Measurements from ENCODE around the gene TESK1. TPM values are rescaled to one million over a fixed set of nuclear protein-coding genes. Genes with fewer than 3 reads are reported as not detected.
A peak's percentile ranks its signal among the peaks of the same experiment; 100 is the strongest.

The TESK1 gene
- 10 to 100 TPM; 36.9 to 61.9 (median 43.6) TPM for total RNA-seq

DNA sequence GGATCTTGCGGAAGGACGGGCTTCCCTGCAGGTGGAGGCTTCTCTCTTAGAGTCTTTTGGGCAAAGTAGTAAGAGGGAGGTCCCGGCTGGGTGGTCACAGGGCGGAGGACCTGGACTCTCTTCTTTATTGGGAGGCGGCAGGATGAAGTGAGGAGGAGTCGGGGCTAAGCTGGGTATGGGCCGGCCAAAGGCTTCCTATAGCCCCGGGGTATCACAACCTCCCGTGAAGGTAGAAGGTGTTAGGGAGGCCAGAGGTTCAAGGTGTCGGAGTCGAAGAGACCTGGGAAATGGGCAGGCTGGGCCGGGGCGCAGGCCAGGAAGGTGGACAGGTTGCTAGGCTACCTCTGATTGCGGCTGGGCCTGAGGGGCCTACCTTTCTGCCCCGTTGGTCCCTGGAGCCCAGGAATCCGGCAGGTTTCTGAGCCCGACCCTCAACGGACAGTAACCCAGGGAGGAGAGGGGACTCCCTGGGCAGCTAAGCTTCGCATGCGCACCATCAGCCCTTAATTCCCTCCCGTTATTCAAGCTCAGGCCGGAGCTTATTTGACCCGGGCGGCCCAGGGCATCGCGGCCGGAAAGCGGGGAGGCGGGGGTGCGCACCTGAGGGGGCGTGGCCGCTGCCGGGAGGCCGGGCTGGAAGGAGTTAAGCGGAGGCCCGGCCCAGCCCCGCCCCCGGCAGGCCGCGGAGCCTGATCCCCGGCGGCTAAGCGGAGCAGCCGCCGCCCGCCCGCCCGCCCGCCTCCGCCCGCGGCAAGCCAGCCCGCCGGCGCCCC lies at the start of gene TESK1:
Gene TESK1, plus strand, starts transcription at position 685 of the 773 bp plus-strand sequence. CDS start 358 bp downstream, outside the sequence.
- H3K4me1 ChIP-seq: peaks cover 18 to 37% (median 25%) of the 10 kb centered on the region in 4 donors
- TF ChIP-seq EP300 (IDR thresholded peaks at IDR 0.05) (no peak), POLR2AphosphoS5 (IDR thresholded peaks at IDR 0.05) (peak in 1 of 2 donors; percentile 46), POLR2A (IDR thresholded peaks at IDR 0.05) (no peak)
- TF ChIP-seq, protein P1, sequence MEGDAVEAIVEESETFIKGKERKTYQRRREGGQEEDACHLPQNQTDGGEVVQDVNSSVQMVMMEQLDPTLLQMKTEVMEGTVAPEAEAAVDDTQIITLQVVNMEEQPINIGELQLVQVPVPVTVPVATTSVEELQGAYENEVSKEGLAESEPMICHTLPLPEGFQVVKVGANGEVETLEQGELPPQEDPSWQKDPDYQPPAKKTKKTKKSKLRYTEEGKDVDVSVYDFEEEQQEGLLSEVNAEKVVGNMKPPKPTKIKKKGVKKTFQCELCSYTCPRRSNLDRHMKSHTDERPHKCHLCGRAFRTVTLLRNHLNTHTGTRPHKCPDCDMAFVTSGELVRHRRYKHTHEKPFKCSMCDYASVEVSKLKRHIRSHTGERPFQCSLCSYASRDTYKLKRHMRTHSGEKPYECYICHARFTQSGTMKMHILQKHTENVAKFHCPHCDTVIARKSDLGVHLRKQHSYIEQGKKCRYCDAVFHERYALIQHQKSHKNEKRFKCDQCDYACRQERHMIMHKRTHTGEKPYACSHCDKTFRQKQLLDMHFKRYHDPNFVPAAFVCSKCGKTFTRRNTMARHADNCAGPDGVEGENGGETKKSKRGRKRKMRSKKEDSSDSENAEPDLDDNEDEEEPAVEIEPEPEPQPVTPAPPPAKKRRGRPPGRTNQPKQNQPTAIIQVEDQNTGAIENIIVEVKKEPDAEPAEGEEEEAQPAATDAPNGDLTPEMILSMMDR (IDR thresholded peaks at IDR 0.05): no peak
- peaks cover 16 to 25% (median 22%) of the 10 kb centered on the region in 4 donors for H3K36me3 ChIP-seq
- no peaks in the 10 kb centered on the region for H3K9me3 ChIP-seq
- peak within 1 kb of the TSS; percentile 85 to 95 (median 89) for H3K27ac ChIP-seq
- no peaks in the 10 kb centered on the region for H3K27me3 ChIP-seq
- DNase-seq (peak; percentile 83 to 97), ATAC-seq (ENCODE audit: low FRiP score in 2 of 2) (peak; percentile 72 to 75)
- peak within 1 kb of the TSS; percentile 37 to 99 (median 94) for H3K4me3 ChIP-seq
- WGBS, 2 donors: 0% methylated on average over 16 to 31 of the region's 55 CpGs

DNA sequence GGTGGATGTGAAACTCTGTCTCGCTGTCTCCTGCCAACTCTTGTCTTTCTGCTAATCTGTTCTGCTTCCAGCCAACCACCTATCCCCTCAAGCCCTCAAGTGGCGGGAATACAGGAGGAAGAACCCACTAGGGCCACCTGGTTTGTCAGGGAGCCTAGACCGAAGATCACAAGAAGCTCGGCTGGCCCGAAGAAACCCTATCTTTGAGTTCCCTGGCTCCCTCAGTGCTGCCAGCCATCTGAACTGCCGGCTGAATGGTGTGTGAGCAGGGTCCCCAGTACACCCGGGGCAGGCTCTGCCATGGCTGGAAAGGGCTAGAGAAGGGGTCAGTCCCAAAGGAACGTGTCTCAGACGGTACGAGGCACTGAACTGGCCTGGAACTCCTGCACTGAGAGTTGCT lies 49.2 kb upstream of the TESK1 start:
- Histone ChIP-seq H3K27me3 (no peaks in the 10 kb centered on the region), H3K36me3 (peaks cover 5 to 63% (median 50%) of the 10 kb centered on the region in 4 donors), H3K9me3 (no peaks in the 10 kb centered on the region), H3K4me3 (no peak overlapping the region), H3K27ac (no peak overlapping the region), H3K4me1 (peaks cover 6 to 9% (median 7%) of the 10 kb centered on the region in 4 donors)
- TF ChIP-seq EP300 (IDR thresholded peaks at IDR 0.05) (no peak), POLR2AphosphoS5 (IDR thresholded peaks at IDR 0.05) (no peak), POLR2A (IDR thresholded peaks at IDR 0.05) (no peak)
- TF ChIP-seq, protein P1 (IDR thresholded peaks at IDR 0.05): no peak
- 80 to 94% methylated on average over 8 to 10 of the region's 10 CpGs for WGBS, 2 donors
- DNase-seq (no peak), ATAC-seq (ENCODE audit: low FRiP score in 2 of 2) (no peak)

- DNase-seq (no peak), ATAC-seq (ENCODE audit: low FRiP score in 2 of 2) (no peak)
- TF ChIP-seq POLR2AphosphoS5 (IDR thresholded peaks at IDR 0.05) (no peak), POLR2A (IDR thresholded peaks at IDR 0.05) (no peak), EP300 (IDR thresholded peaks at IDR 0.05) (no peak)
- TF ChIP-seq, protein P1 (IDR thresholded peaks at IDR 0.05): no peak
- H3K27ac ChIP-seq: no peak overlapping the region
- 90 to 94% methylated on average over 3 of the region's 3 CpGs for WGBS, 2 donors
- H3K27me3 ChIP-seq: no peaks in the 10 kb centered on the region
- peaks cover 5 to 70% (median 54%) of the 10 kb centered on the region in 4 donors for H3K36me3 ChIP-seq
- peaks cover 6 to 9% (median 7%) of the 10 kb centered on the region in 4 donors for H3K4me1 ChIP-seq
- H3K4me3 ChIP-seq: no peak overlapping the region
- no peaks in the 10 kb centered on the region for H3K9me3 ChIP-seq
Measured at GRCh38 chr9:35556776-35557175, 48.3 kb upstream of the TESK1 start.

DNA sequence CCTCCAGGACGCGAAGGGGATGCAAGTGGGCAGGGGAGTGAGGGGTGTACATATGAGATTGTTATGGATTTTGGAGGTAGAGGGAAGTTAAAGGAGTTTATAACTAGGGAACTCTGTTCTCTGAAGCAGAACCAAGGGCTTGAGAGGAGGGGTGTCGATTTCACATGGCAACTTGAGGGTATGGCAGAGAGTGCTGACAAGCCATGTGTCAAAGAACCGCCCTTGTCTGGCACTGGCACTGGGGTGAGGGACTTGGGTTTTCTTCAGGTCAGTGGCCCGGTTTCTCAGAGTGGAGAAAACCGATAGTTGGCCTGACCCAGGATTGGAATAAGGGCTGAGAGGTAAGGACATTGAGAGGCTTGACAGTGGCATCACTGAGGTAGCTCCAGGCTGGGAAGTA lies 47.7 kb upstream of the TESK1 start:
- H3K4me1 ChIP-seq: peaks cover 6 to 9% (median 7%) of the 10 kb centered on the region in 4 donors
- TF ChIP-seq POLR2AphosphoS5 (IDR thresholded peaks at IDR 0.05): no peak
- TF ChIP-seq EP300 (IDR thresholded peaks at IDR 0.05): no peak
- TF ChIP-seq, protein P1 (IDR thresholded peaks at IDR 0.05): no peak
- no peak overlapping the region for H3K4me3 ChIP-seq
- ATAC-seq (ENCODE audit: low FRiP score in 2 of 2): no peak
- H3K27me3 ChIP-seq: no peaks in the 10 kb centered on the region
- no peak overlapping the region for H3K27ac ChIP-seq
- H3K36me3 ChIP-seq: peaks cover 5 to 70% (median 54%) of the 10 kb centered on the region in 4 donors
- 91 to 93% methylated on average over 6 of the region's 6 CpGs for WGBS, 2 donors
- no peak for DNase-seq
- no peaks in the 10 kb centered on the region for H3K9me3 ChIP-seq

All from upper lobe of left lung (tissue), 6 donors.